Tibial nerve (tissue), 4 donors: ENCODE results near the gene IQGAP2. TPM values are rescaled to one million over a fixed set of nuclear protein-coding genes. Genes with fewer than 3 reads are reported as not detected.

ENCODE experiments used
- DNase-seq, 2 donors: peaks; one replicate each; pipeline ENCODE4 v3.0.0-alpha.2; 2019; ENCODE audit warnings: low spot score in 2 of 2
- H3K27ac ChIP-seq, 4 donors: fragments of 200-600 bp; sonication (generic) in 3 of 4; one replicate each; pipeline ENCODE4 v1.5.1; 2017 to 2019; ENCODE audit warnings: mild to moderate bottlenecking in 1 of 4
- H3K27me3 ChIP-seq, 2 donors: fragments of 200-600 bp; sonication (generic) in 1 of 2; one replicate each; pipeline versions ENCODE4 v1.5.1 to v1.6.0; 2017 to 2019
- H3K36me3 ChIP-seq, 3 donors: fragments of 200-600 bp; sonication (generic); one replicate each; pipeline ENCODE4 v1.5.1; 2018 to 2019
- H3K4me1 ChIP-seq, 4 donors: fragments of 200-600 bp; sonication (generic) in 3 of 4; one replicate each; pipeline ENCODE4 v1.5.1; 2017 to 2019
- H3K4me3 ChIP-seq, 4 donors: fragments of 200-600 bp; sonication (generic) in 3 of 4; one replicate each; pipeline ENCODE4 v1.5.1; 2017 to 2019; ENCODE audit warnings: mild to moderate bottlenecking in 1 of 4, moderate library complexity in 1 of 4
- H3K9me3 ChIP-seq, 4 donors: fragments of 200-600 bp; sonication (generic) in 3 of 4; one replicate each; pipeline ENCODE4 v1.5.1; 2017 to 2019
- CTCF ChIP-seq, 5 experiments: fragments of 200-600 bp in 3 of 5; fragments of 450-650 bp in 2 of 5; sonication (generic) in 3 of 5; IDR thresholded peaks; one replicate each; pipeline ENCODE4 v1.5.1; 2016 to 2019; ENCODE audit warnings: antibody characterized with exemption in 5 of 5, mild to moderate bottlenecking in 3 of 5, moderate library complexity in 2 of 5
- EP300 ChIP-seq, 2 donors: sonication (generic); formaldehyde crosslinking; IDR thresholded peaks; one replicate each; pipeline ENCODE4 v1.6.1; 2017; ENCODE audit warnings: antibody characterized with exemption in 2 of 2, mild to moderate bottlenecking in 1 of 2
- POLR2A ChIP-seq, 2 donors: fragments of 450-650 bp; IDR thresholded peaks; one replicate each; pipeline ENCODE4 v1.6.1; 2017; ENCODE audit warnings: antibody characterized with exemption in 2 of 2, mild to moderate bottlenecking in 2 of 2, moderate library complexity in 2 of 2
- WGBS, 2 donors: methylation state at CpG; one replicate each; pipeline ENCODE4 v1.1.5; 2018; 5-methylcytosine and 5-hydroxymethylcytosine counted together
- total RNA-seq, 4 donors: library from RNA; depleted of rRNA; stranded (reverse); fragments of >200 nt; gene quantifications; one replicate each; pipeline ENCODE4 v1.1.0, GENCODE V29; 2016

IQGAP2 gene
- total RNA-seq, 4 donors from 2014 or later, result 42.8 to 58.2 (median 52.3) TPM

DNA sequence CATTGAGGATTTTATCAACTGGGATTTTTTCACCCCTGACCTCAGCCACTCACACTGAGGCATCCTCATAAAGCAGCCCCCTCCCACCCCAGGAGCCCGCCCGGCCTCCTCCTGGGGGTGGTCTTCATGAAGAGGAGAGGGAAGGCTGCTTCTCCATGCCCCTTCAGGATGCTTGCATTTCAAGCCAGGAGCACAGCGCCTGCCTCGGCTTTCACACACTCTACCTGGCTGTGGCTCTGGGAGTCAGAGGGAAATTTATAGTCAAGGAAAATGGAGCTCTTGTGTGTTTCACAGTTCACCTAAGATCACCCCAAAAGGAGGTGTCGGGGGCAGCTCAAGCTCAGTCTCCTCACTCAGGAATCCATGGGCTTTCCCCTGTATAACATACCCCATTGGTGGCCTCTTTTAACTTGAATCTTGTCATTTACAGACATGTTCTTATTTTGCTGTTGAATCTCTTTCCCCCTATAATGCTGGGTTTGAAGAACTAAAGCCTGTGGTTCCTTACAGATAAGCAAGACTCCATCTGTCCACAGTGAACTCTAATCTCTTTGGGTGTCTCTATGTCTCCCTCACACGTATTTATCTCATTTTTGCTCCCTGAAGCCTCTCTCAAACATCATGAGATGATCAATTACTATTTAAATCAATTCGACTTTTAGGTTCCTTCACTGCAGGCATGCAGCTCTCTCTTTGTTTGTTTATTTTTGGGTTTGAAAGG is 22.6 kb upstream of the IQGAP2 start:
- no peak overlapping the region for H3K4me3 ChIP-seq
- no peak overlapping the region for H3K27ac ChIP-seq
- DNase-seq, result no peak
- 68 to 78% methylated on average over 7 of the region's 7 CpGs for WGBS, 2 donors
- no peaks in the 10 kb centered on the region for H3K27me3 ChIP-seq
- no peaks in the 10 kb centered on the region for H3K9me3 ChIP-seq
- H3K4me1 ChIP-seq, result no peaks in the 10 kb centered on the region
- TF ChIP-seq CTCF (IDR thresholded peaks at IDR 0.05) (no peak), POLR2A (IDR thresholded peaks at IDR 0.05) (no peak), EP300 (IDR thresholded peaks at IDR 0.05) (no peak)
- H3K36me3 ChIP-seq, result no peaks in the 10 kb centered on the region

GRCh38 chr5:76383126-76383832 is 19.8 kb upstream of the IQGAP2 start:
- no peaks in the 10 kb centered on the region for H3K4me1 ChIP-seq
- DNase-seq, result no peak
- H3K27me3 ChIP-seq, result no peaks in the 10 kb centered on the region
- WGBS, 2 donors, result 70 to 84% methylated on average over 4 of the region's 4 CpGs
- no peak overlapping the region for H3K4me3 ChIP-seq
- no peak for TF ChIP-seq CTCF (IDR thresholded peaks at IDR 0.05)
- H3K36me3 ChIP-seq, result no peaks in the 10 kb centered on the region
- no peak overlapping the region for H3K27ac ChIP-seq
- no peaks in the 10 kb centered on the region for H3K9me3 ChIP-seq

DNA sequence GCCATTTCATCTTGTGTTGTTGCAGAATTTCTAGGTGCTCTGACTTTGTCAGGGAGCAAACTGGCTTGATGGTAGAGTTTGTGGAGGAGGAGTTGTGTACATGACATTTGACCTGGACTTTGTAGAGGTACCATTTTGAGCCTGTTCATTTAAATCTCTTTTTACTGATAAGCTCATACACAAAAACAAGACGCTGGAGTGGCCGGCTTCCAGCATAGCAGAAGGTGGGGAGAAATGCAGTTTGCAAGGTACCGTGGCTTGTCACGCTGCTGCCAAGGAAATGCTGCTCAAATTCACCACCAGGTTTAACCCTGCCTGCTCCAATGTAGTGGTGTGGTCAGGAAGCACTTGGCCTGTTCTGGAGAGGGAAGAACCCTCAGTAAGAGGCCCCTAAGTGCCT is 18.9 kb upstream of the IQGAP2 start:
- 66 to 73% methylated on average over 4 of the region's 4 CpGs for WGBS, 2 donors
- DNase-seq, result no peak
- no peak overlapping the region for H3K4me3 ChIP-seq
- H3K27me3 ChIP-seq, result no peaks in the 10 kb centered on the region
- TF ChIP-seq EP300 (IDR thresholded peaks at IDR 0.05) (no peak), CTCF (IDR thresholded peaks at IDR 0.05) (no peak), POLR2A (IDR thresholded peaks at IDR 0.05) (no peak)
- H3K36me3 ChIP-seq, result no peaks in the 10 kb centered on the region
- H3K27ac ChIP-seq, result no peak overlapping the region
- peaks cover 0 to 5% (median 0%) of the 10 kb centered on the region in 4 donors for H3K4me1 ChIP-seq
- no peaks in the 10 kb centered on the region for H3K9me3 ChIP-seq

- TF ChIP-seq CTCF (IDR thresholded peaks at IDR 0.05) (no peak), EP300 (IDR thresholded peaks at IDR 0.05) (no peak), POLR2A (IDR thresholded peaks at IDR 0.05) (no peak)
- Histone ChIP-seq H3K27me3 (no peaks in the 10 kb centered on the region), H3K36me3 (no peaks in the 10 kb centered on the region), H3K9me3 (no peaks in the 10 kb centered on the region), H3K4me3 (no peak overlapping the region), H3K27ac (no peak overlapping the region), H3K4me1 (peaks cover 0 to 9% (median under 1%) of the 10 kb centered on the region in 4 donors)
- DNase-seq, result no peak
- WGBS, 2 donors, result 88 to 96% methylated on average over 3 of the region's 3 CpGs
Measured at GRCh38 chr5:76384705-76385104, 18.4 kb upstream of the IQGAP2 start.

- H3K27me3 ChIP-seq, result no peaks in the 10 kb centered on the region
- H3K27ac ChIP-seq, result no peak overlapping the region
- no peaks in the 10 kb centered on the region for H3K36me3 ChIP-seq
- no peak for DNase-seq
- WGBS, 2 donors, result 97 to 98% methylated on average over 5 of the region's 5 CpGs
- no peak overlapping the region for H3K4me3 ChIP-seq
- peaks cover 3 to 17% (median 7%) of the 10 kb centered on the region in 4 donors for H3K4me1 ChIP-seq
- no peak for TF ChIP-seq POLR2A (IDR thresholded peaks at IDR 0.05)
- no peak for TF ChIP-seq CTCF (IDR thresholded peaks at IDR 0.05)
- TF ChIP-seq EP300 (IDR thresholded peaks at IDR 0.05), result no peak
- H3K9me3 ChIP-seq, result no peaks in the 10 kb centered on the region
Measured at GRCh38 chr5:76385540-76385939, 17.5 kb upstream of the IQGAP2 start.
